Osteoblast (primary cell): ENCODE data around the gene PBX1. TPM values are rescaled to one million over a fixed set of nuclear protein-coding genes. Genes with fewer than 3 reads are reported as not detected.

Experiments used
- DNase-seq: peaks from one replicate; pipeline ENCODE4 v3.0.0; 2011; ENCODE audit warnings: low spot score, mixed read lengths; ENCODE audit not compliant: insufficient read length; ENCODE audit errors: missing footprints
- H2AFZ ChIP-seq: 2 replicates; pipeline ENCODE4 v1.6.0; 2011; ENCODE audit warnings: mild to moderate bottlenecking, low read length
- H3K27ac ChIP-seq: 2 replicates; pipeline ENCODE4 v1.5.1; 2011; ENCODE audit warnings: mild to moderate bottlenecking, low read depth, low read length, moderate library complexity
- H3K27me3 ChIP-seq: 2 replicates; pipeline ENCODE4 v1.6.0; 2012; ENCODE audit warnings: mild to moderate bottlenecking, control low read depth, inconsistent platforms, low read length, moderate library complexity; ENCODE audit not compliant: insufficient read depth
- H3K36me3 ChIP-seq: 2 replicates; pipeline ENCODE4 v1.5.1; 2011; ENCODE audit warnings: mild to moderate bottlenecking, low read length, control low read depth, moderate library complexity; ENCODE audit not compliant: insufficient read depth
- H3K4me1 ChIP-seq: 2 replicates; pipeline ENCODE4 v1.5.1; 2011; ENCODE audit warnings: mild to moderate bottlenecking, low read length, control low read depth, moderate library complexity; ENCODE audit not compliant: insufficient read depth
- H3K4me2 ChIP-seq: 2 replicates; pipeline ENCODE4 v1.6.0; 2011; ENCODE audit warnings: mild to moderate bottlenecking, low read length; ENCODE audit not compliant: insufficient read depth
- H3K4me3 ChIP-seq: fragments of 200-600 bp; sonication (generic); 3 replicates; pipeline ENCODE4 v1.5.1; 2012; ENCODE audit warnings: mild to moderate bottlenecking, low read length, inconsistent platforms; ENCODE audit not compliant: insufficient read depth
- H3K79me2 ChIP-seq: 2 replicates; pipeline ENCODE4 v1.6.0; 2012; ENCODE audit warnings: mild to moderate bottlenecking, low read length, control low read depth, inconsistent platforms; ENCODE audit not compliant: insufficient read depth
- H3K9me3 ChIP-seq: 2 replicates; pipeline ENCODE4 v1.5.1; 2011; ENCODE audit warnings: low read depth, low read length, control low read depth
- H4K20me1 ChIP-seq: 2 replicates; pipeline ENCODE4 v1.6.0; 2012; ENCODE audit warnings: mild to moderate bottlenecking, low read length, control low read depth; ENCODE audit not compliant: insufficient read depth
- CTCF ChIP-seq: IDR thresholded peaks from 2 replicates; pipeline ENCODE4 v1.5.1; 2011; ENCODE audit warnings: mild to moderate bottlenecking, low read depth, low read length, moderate library complexity; ENCODE audit errors: extremely low read depth
- total RNA-seq: library from RNA; depleted of rRNA; stranded (reverse); fragments of >200 nt; gene quantifications from 2 replicates; pipeline ENCODE4 v1.2.3, GENCODE V29; 2012

PBX1 gene
- total RNA-seq, 1 donor: 10.1 TPM

GRCh38 chr1:164590592-164590991 is 31.6 kb downstream of the PBX1 start:
- peaks cover 4% of the 10 kb centered on the region for H3K4me1 ChIP-seq
- H3K36me3 ChIP-seq: no peaks in the 10 kb centered on the region
- TF ChIP-seq CTCF: no peak
- H2AFZ ChIP-seq: no peak overlapping the region
- H3K4me3 ChIP-seq: no peak overlapping the region
- H4K20me1 ChIP-seq: no peaks in the 10 kb centered on the region
- H3K4me2 ChIP-seq: no peak overlapping the region
- H3K27me3 ChIP-seq: no peaks in the 10 kb centered on the region
- no peak overlapping the region for H3K27ac ChIP-seq
- no peaks in the 10 kb centered on the region for H3K79me2 ChIP-seq
- H3K9me3 ChIP-seq: no peaks in the 10 kb centered on the region
- no peak for DNase-seq

GRCh38 chr1:164591858-164592257 is 32.9 kb downstream of the PBX1 start:
- Histone ChIP-seq H3K4me3 (no peak overlapping the region), H3K9me3 (no peaks in the 10 kb centered on the region), H3K27me3 (no peaks in the 10 kb centered on the region), H3K36me3 (no peaks in the 10 kb centered on the region), H3K27ac (no peak overlapping the region), H3K79me2 (no peaks in the 10 kb centered on the region), H4K20me1 (no peaks in the 10 kb centered on the region), H3K4me1 (peaks cover 4% of the 10 kb centered on the region), H3K4me2 (no peak overlapping the region), H2AFZ (no peak overlapping the region)
- no peak for DNase-seq
- TF ChIP-seq CTCF: no peak

GRCh38 chr1:164592634-164593033 is 33.6 kb downstream of the PBX1 start:
- no peaks in the 10 kb centered on the region for H3K27me3 ChIP-seq
- DNase-seq: no peak
- no peak overlapping the region for H3K4me3 ChIP-seq
- TF ChIP-seq CTCF: no peak
- no peaks in the 10 kb centered on the region for H3K79me2 ChIP-seq
- peaks cover 4% of the 10 kb centered on the region for H3K4me1 ChIP-seq
- H3K36me3 ChIP-seq: no peaks in the 10 kb centered on the region
- H2AFZ ChIP-seq: no peak overlapping the region
- H3K4me2 ChIP-seq: no peak overlapping the region
- no peak overlapping the region for H3K27ac ChIP-seq
- no peaks in the 10 kb centered on the region for H4K20me1 ChIP-seq
- H3K9me3 ChIP-seq: no peaks in the 10 kb centered on the region

- Histone ChIP-seq H3K27me3 (no peaks in the 10 kb centered on the region), H3K79me2 (no peaks in the 10 kb centered on the region)
- no peak for DNase-seq
Measured at GRCh38 chr1:164595212-164595611, 36.2 kb downstream of the PBX1 start.

More at GRCh38 chr1:164595212-164595611, 36.2 kb downstream of the PBX1 start:
- Histone ChIP-seq H4K20me1 (no peaks in the 10 kb centered on the region), H3K4me1 (peaks cover 4% of the 10 kb centered on the region), H3K4me2 (no peak overlapping the region), H2AFZ (no peak overlapping the region), H3K27ac (no peak overlapping the region), H3K9me3 (no peaks in the 10 kb centered on the region), H3K4me3 (no peak overlapping the region), H3K36me3 (no peaks in the 10 kb centered on the region)
- no peak for TF ChIP-seq CTCF
